Heart right ventricle (tissue), 16 donors: ENCODE results near the gene ZNF277. TPM values are rescaled to one million over a fixed set of nuclear protein-coding genes. Genes with fewer than 3 reads are reported as not detected.

ENCODE experiments used
- ATAC-seq, 8 donors: fragments of 200-7000 bp; cut with Tn5 transposase; one replicate each; pipeline ENCODE4 v1.9.1; 2020; ENCODE audit warnings: mild to moderate bottlenecking in 8 of 8, moderate library complexity in 8 of 8, moderate number of reproducible peaks in 1 of 8
- DNase-seq, 2 donors: peaks; one replicate each; pipeline ENCODE4 v3.0.0-alpha.2; 2020
- H3K27ac ChIP-seq, 10 donors: fragments of 200-600 bp; sonication (generic) in 2 of 10; one replicate each; pipeline versions ENCODE4 v1.5.0 to v1.8.0; 2020 to 2022; ENCODE audit warnings: mild to moderate bottlenecking in 3 of 10
- H3K27me3 ChIP-seq, 7 donors: fragments of 200-600 bp; one replicate each; pipeline ENCODE4 v1.8.0; 2021 to 2022; ENCODE audit warnings: mild to moderate bottlenecking in 2 of 7
- H3K36me3 ChIP-seq, 9 donors: fragments of 200-600 bp; sonication (generic) in 1 of 9; one replicate each; pipeline versions ENCODE4 v1.5.0 to v1.8.0; 2020 to 2022; ENCODE audit warnings: mild to moderate bottlenecking in 2 of 9
- H3K4me1 ChIP-seq, 9 donors: fragments of 200-600 bp; sonication (generic) in 1 of 9; one replicate each; pipeline versions ENCODE4 v1.5.0 to v1.8.0; 2020 to 2022; ENCODE audit warnings: mild to moderate bottlenecking in 4 of 9
- H3K4me3 ChIP-seq, 10 donors: fragments of 200-600 bp; sonication (generic) in 2 of 10; one replicate each; pipeline versions ENCODE4 v1.5.0 to v1.8.0; 2020 to 2022; ENCODE audit warnings: mild to moderate bottlenecking in 7 of 10, moderate library complexity in 2 of 10
- H3K9me3 ChIP-seq, 11 donors: fragments of 200-600 bp in 10 of 11; sonication (generic) in 2 of 11; one replicate each; pipeline versions ENCODE4 v1.5.0 to v1.8.0; 2013 to 2022; ENCODE audit warnings: mild to moderate bottlenecking in 2 of 11, control low read depth in 1 of 11, moderate library complexity in 1 of 11
- CTCF ChIP-seq, 9 donors: fragments of 200-600 bp; sonication (generic) in 2 of 9; IDR thresholded peaks; one replicate each; pipeline versions ENCODE4 v1.5.0 to v1.8.0; 2021 to 2022; ENCODE audit warnings: antibody characterized with exemption in 9 of 9, mild to moderate bottlenecking in 5 of 9, moderate library complexity in 1 of 9
- WGBS, 2 donors: extraction: QIAGEN DNeasy Blood & Tissue Kit; methylation state at CpG; one replicate each; pipeline ENCODE4 v1.1.7; 2013; ENCODE audit warnings: inconsistent platforms in 1 of 2; 5-methylcytosine and 5-hydroxymethylcytosine counted together
- intact Hi-C, 10 donors: fragments of 100-400 bp; cut with DNase I; formaldehyde crosslinking; loops; one replicate each; pipeline versions ENCODE4 v1.11.1 to v1.14.2; 2022
- polyA plus RNA-seq, 2 donors: library from polyadenylated mRNA; stranded (reverse); fragments of 200-250 nt; gene quantifications; one replicate each; pipeline ENCODE4 v1.2.3, GENCODE V29; 2013
- total RNA-seq, 10 donors: library from RNA; stranded (reverse); fragmentation: NEBNext Ultra II Directional in 3 of 10; extraction: Animal tissue kit (Norgen Biotek cat#: 25700) in 3 of 10; gene quantifications; one replicate each; pipeline versions ENCODE4 v1.2.1 to v1.2.4, GENCODE V29; 2021 to 2023
- donor health status: Arrhythmogenic right ventricular cardiomyopathy.
- donor health status: ischemic (EF 13 %, LVEDD 7.1; RV severe dilation, severe dysfunction).
- donor health status: healthy with polysubstance abuse.
- donor health status: DM: no; HTN: yes; CAD: no.
- donor health status: DM: no; HTN: no; CAD: no.
- donor health status: ischemic (EF 25% LVEDD 6.9; RV normal size, moderate dysfunction).
- donor health status: ischemic (EF 25% LVEDD 5.7; RV mildly dilated, moderate dysfunction).
- donor health status: healthy.
- donor health status: DM: yes; HTN: yes; CAD: no.
- donor health status: Ischemic cardiomyopathy.
- donor health status: ischemic (EF 35%, LVEDD 5.7; RV mildly dilated, moderate dysfunction).
- donor health status: nonischemic (EF 11% LVEDD 7.7; RV severe dilation, severe dysfunction).
- donor health status: DM: yes; HTN: yes; CAD: no.
- donor health status: PGD.
- donor health status: ischemic (EF 29% LVEDD 5.4; RV normal size, mild dysfunction).
- donor health status: nonischemic (EF 23%, LVEDD 6.1; RV moderate dilation, normal function).

Gene ZNF277
- total and polyA plus RNA-seq, 12 donors, result 7.7 to 25.7 (median 17.4) TPM

DNA sequence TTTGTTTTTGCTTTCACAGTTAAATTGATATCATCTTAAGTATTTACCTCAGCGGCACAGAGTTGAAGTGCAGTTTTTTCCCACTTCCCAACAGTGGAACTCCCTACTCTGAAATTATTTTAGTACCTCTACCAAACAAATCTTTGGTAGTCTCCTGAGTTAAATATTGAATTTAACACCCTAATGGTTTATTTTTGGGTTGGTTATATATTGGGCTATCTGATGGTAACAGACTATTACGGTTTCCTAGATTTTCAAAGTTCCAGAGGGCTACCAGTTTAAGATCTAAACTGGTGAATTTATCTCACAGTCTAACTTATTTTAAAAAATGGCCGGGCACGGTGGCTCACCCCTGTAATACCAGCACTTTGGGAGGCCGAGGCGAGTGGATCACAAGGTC is 1.3 kb downstream of the ZNF277 start:
- Histone ChIP-seq H3K27ac (no peak overlapping the region), H3K9me3 (no peaks in the 10 kb centered on the region), H3K36me3 (no peaks in the 10 kb centered on the region), H3K27me3 (peaks cover 0 to 6% (median 0%) of the 10 kb centered on the region in 7 donors), H3K4me3 (peak overlapping the region in 3 of 10 donors; percentile 71 to 92 (median 87)), H3K4me1 (peaks cover 6 to 54% (median 27%) of the 10 kb centered on the region in 9 donors)
- TF ChIP-seq CTCF (IDR thresholded peaks at IDR 0.05), result no peak
- no peak for ATAC-seq
- DNase-seq, result no peak
- intact Hi-C loops, result loop anchor here in 8 of 10 donors (5.0 to 10.0 kb wide), 11 partner anchors 73 to 343 kb away; partner anchors contain the start of gene IFRD1 (in 1 of the 8)
- WGBS, 2 donors, result 92 to 94% methylated on average over 6 of the region's 6 CpGs

DNA sequence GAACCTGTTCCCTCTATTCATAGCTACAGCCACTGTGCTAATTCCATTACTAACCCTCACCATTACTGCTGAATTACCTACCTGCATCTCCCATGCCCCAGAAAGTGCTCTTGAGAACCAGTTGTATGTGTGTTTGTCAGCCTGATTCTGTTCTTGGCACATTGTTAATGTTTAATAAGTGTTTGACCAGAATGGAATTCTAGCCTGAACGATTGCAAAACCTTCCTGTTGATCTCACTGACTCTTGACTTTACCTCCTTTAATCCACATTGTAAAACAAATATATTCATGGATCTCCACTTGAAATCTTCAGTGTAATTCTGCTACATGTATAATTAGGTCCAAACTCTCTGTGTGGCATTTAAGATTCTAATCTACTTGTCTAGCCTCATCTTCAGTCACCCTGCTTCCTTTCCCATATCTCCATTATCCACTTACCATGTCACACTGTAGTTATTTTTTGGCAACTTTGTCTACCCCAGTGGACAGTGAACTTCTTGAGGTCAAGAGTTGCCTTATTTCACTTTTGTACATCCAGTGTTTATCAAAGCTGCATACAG is 4.9 kb downstream of the ZNF277 start:
- H3K36me3 ChIP-seq, result no peaks in the 10 kb centered on the region
- ATAC-seq (peak in 2 of 8 donors; percentile 28 to 43), DNase-seq (no peak)
- no peak overlapping the region for H3K4me3 ChIP-seq
- 16 to 33% methylated on average over 1 of the region's 1 CpG for WGBS, 2 donors
- intact Hi-C loops, result no loop called here
- H3K27ac ChIP-seq, result peak overlapping the region in 8 of 10 donors; percentile 5 to 73 (median 50)
- peaks cover 0 to 64% (median 22%) of the 10 kb centered on the region in 9 donors for H3K4me1 ChIP-seq
- no peak for TF ChIP-seq CTCF (IDR thresholded peaks at IDR 0.05)
- H3K9me3 ChIP-seq, result no peaks in the 10 kb centered on the region
- no peaks in the 10 kb centered on the region for H3K27me3 ChIP-seq

DNA sequence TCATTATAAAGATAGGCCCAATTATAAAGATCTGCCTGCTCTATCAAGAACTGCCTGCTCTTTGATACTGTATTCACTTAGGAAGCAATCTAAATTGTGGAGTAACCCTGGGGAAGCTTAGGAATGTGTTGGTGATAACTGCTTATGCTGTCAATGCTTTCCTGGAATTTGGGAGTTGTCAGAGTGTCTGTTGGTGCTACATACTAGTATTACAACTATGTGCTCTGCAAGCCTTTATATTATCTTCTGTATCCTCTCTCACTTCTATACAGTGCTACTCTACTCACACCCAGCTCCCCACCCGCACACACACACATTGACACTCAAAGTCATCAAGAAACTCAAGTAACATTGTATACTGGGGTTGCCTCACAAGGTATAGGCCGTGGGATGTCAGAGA is 6.1 kb downstream of the ZNF277 start:
- TF ChIP-seq CTCF (IDR thresholded peaks at IDR 0.05), result no peak
- Histone ChIP-seq H3K9me3 (no peaks in the 10 kb centered on the region), H3K27me3 (no peaks in the 10 kb centered on the region), H3K27ac (peak overlapping the region in 4 of 10 donors; percentile 14 to 73 (median 54)), H3K4me1 (peaks cover 0 to 57% (median 20%) of the 10 kb centered on the region in 9 donors), H3K36me3 (no peaks in the 10 kb centered on the region), H3K4me3 (no peak overlapping the region)
- intact Hi-C loops, result no loop called here
- ATAC-seq, result peak in 4 of 8 donors; percentile 22 to 35 (median 34)
- 76 to 90% methylated on average over 2 of the region's 2 CpGs for WGBS, 2 donors
- DNase-seq, result no peak

- intact Hi-C loops, result no loop called here
These were observed 7.2 kb downstream of the ZNF277 start for GRCh38 chr7:112213735-112214134.

More at GRCh38 chr7:112213735-112214134, 7.2 kb downstream of the ZNF277 start:
- WGBS, 2 donors, result 59 to 70% methylated on average over 1 of the region's 1 CpG
- DNase-seq (no peak), ATAC-seq (no peak)
- no peaks in the 10 kb centered on the region for H3K9me3 ChIP-seq
- no peaks in the 10 kb centered on the region for H3K27me3 ChIP-seq
- H3K36me3 ChIP-seq, result no peaks in the 10 kb centered on the region
- H3K4me1 ChIP-seq, result peaks cover 0 to 50% (median 14%) of the 10 kb centered on the region in 9 donors
- peak overlapping the region in 1 of 10 donors; percentile 43 for H3K27ac ChIP-seq
- no peak for TF ChIP-seq CTCF (IDR thresholded peaks at IDR 0.05)
- no peak overlapping the region for H3K4me3 ChIP-seq
